Measurements from ENCODE around the gene DNAH7. TPM values are rescaled to one million over a fixed set of nuclear protein-coding genes. Genes with fewer than 3 reads are reported as not detected.

The DNAH7 gene
- total and polyA plus RNA-seq, 3 donors from 2014 or later: 14.9 to 27.1 (median 25.8) TPM

GRCh38 chr2:195985741-195986140, 82.9 kb downstream of the DNAH7 start:
- 62 to 67% methylated on average over 3 of the region's 3 CpGs for WGBS, 2 donors
- no peaks in the 10 kb centered on the region for H3K36me3 ChIP-seq (ENCODE audit: low read depth, missing control alignments)
- H3K27ac ChIP-seq: no peak overlapping the region
- TF ChIP-seq, protein P1, sequence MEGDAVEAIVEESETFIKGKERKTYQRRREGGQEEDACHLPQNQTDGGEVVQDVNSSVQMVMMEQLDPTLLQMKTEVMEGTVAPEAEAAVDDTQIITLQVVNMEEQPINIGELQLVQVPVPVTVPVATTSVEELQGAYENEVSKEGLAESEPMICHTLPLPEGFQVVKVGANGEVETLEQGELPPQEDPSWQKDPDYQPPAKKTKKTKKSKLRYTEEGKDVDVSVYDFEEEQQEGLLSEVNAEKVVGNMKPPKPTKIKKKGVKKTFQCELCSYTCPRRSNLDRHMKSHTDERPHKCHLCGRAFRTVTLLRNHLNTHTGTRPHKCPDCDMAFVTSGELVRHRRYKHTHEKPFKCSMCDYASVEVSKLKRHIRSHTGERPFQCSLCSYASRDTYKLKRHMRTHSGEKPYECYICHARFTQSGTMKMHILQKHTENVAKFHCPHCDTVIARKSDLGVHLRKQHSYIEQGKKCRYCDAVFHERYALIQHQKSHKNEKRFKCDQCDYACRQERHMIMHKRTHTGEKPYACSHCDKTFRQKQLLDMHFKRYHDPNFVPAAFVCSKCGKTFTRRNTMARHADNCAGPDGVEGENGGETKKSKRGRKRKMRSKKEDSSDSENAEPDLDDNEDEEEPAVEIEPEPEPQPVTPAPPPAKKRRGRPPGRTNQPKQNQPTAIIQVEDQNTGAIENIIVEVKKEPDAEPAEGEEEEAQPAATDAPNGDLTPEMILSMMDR (IDR thresholded peaks at IDR 0.05): no peak
- TF ChIP-seq POLR2A (IDR thresholded peaks at IDR 0.05): no peak
- no peaks in the 10 kb centered on the region for H3K27me3 ChIP-seq
- intact Hi-C loops (cut with DNase I; ENCODE audit: low total_unique reads): no loop called here
- H3K9me3 ChIP-seq: no peaks in the 10 kb centered on the region
- no peaks in the 10 kb centered on the region for H3K4me1 ChIP-seq
- no peak overlapping the region for H3K4me3 ChIP-seq
- DNase-seq: no peak

GRCh38 chr2:195984923-195985726, 83.5 kb downstream of the DNAH7 start:
- H3K4me1 ChIP-seq: no peaks in the 10 kb centered on the region
- no peak overlapping the region for H3K4me3 ChIP-seq
- H3K9me3 ChIP-seq: no peaks in the 10 kb centered on the region
- no peaks in the 10 kb centered on the region for H3K36me3 ChIP-seq (ENCODE audit: low read depth, missing control alignments)
- TF ChIP-seq, protein P1 (IDR thresholded peaks at IDR 0.05): no peak
- TF ChIP-seq POLR2A (IDR thresholded peaks at IDR 0.05): no peak
- DNase-seq: no peak
- intact Hi-C loops (cut with DNase I; ENCODE audit: low total_unique reads): no loop called here
- 18 to 32% methylated on average over 2 of the region's 2 CpGs for WGBS, 2 donors
- H3K27ac ChIP-seq: no peak overlapping the region
- H3K27me3 ChIP-seq: no peaks in the 10 kb centered on the region

- H3K27me3 ChIP-seq: no peaks in the 10 kb centered on the region
- H3K9me3 ChIP-seq: no peaks in the 10 kb centered on the region
- no peak overlapping the region for H3K4me3 ChIP-seq
- intact Hi-C loops (cut with DNase I; ENCODE audit: low total_unique reads): no loop called here
- H3K36me3 ChIP-seq (ENCODE audit: low read depth, missing control alignments): no peaks in the 10 kb centered on the region
- TF ChIP-seq POLR2A (IDR thresholded peaks at IDR 0.05): no peak
- TF ChIP-seq, protein P1 (IDR thresholded peaks at IDR 0.05): no peak
- H3K4me1 ChIP-seq: no peaks in the 10 kb centered on the region
- no peak overlapping the region for H3K27ac ChIP-seq
- 57 to 62% methylated on average over 2 of the region's 2 CpGs for WGBS, 2 donors
- DNase-seq: no peak
Measured at GRCh38 chr2:195967336-195967735, 101.3 kb downstream of the DNAH7 start.

GRCh38 chr2:195961873-195962272, 106.8 kb downstream of the DNAH7 start:
- no peak overlapping the region for H3K27ac ChIP-seq
- H3K4me3 ChIP-seq: no peak overlapping the region
- no peaks in the 10 kb centered on the region for H3K4me1 ChIP-seq
- whole genome bisulfite sequencing, 2 donors: 86 to 93% methylated on average over 5 of the region's 5 CpGs
- no peaks in the 10 kb centered on the region for H3K27me3 ChIP-seq
- intact Hi-C loops (cut with DNase I; ENCODE audit: low total_unique reads): no loop called here
- H3K36me3 ChIP-seq (ENCODE audit: low read depth, missing control alignments): no peaks in the 10 kb centered on the region
- TF ChIP-seq, protein P1 (IDR thresholded peaks at IDR 0.05): no peak
- no peaks in the 10 kb centered on the region for H3K9me3 ChIP-seq
- DNase-seq: no peak

- no peak for TF ChIP-seq POLR2A (IDR thresholded peaks at IDR 0.05)
- TF ChIP-seq, protein P1 (IDR thresholded peaks at IDR 0.05): no peak
- WGBS, 2 donors: 90 to 92% methylated on average over 2 of the region's 2 CpGs
- H3K9me3 ChIP-seq: no peaks in the 10 kb centered on the region
- intact Hi-C loops (cut with DNase I; ENCODE audit: low total_unique reads): no loop called here
- no peak for DNase-seq
- no peak overlapping the region for H3K4me3 ChIP-seq
- H3K27me3 ChIP-seq: no peaks in the 10 kb centered on the region
- no peaks in the 10 kb centered on the region for H3K36me3 ChIP-seq (ENCODE audit: low read depth, missing control alignments)
- no peaks in the 10 kb centered on the region for H3K4me1 ChIP-seq
- no peak overlapping the region for H3K27ac ChIP-seq
Measured at GRCh38 chr2:195959341-195959740, 109.3 kb downstream of the DNAH7 start.

Data from testis (tissue), 3 donors.